Mesendoderm (in vitro differentiated cells): ENCODE results near the gene HRK.
A peak's percentile ranks its signal among the peaks of the same experiment; 100 is the strongest.

Source experiments
- DNase-seq: peaks from one replicate; pipeline ENCODE4 v3.0.0; 2013
- H2AK5ac ChIP-seq: 2 replicates; pipeline ENCODE4 v1.6.1; 2013; ENCODE audit warnings: low read length, inconsistent platforms
- H2BK120ac ChIP-seq: 2 replicates; pipeline ENCODE4 v1.6.1; 2013; ENCODE audit warnings: low read depth, mild to moderate bottlenecking, low read length, moderate library complexity, mixed read lengths
- H2BK15ac ChIP-seq: replicated peaks from 2 replicates; pipeline ENCODE4 v1.6.1; 2013; ENCODE audit warnings: low read depth, mild to moderate bottlenecking, moderate library complexity
- H2BK5ac ChIP-seq: 2 replicates; pipeline ENCODE4 v1.6.1; 2013; ENCODE audit warnings: low read length, inconsistent platforms
- H3K18ac ChIP-seq: 2 replicates; pipeline ENCODE4 v1.6.1; 2013; ENCODE audit warnings: mild to moderate bottlenecking, low read length, mixed read lengths
- H3K23ac ChIP-seq: one replicate; pipeline ENCODE4 v1.6.1; 2013; ENCODE audit warnings: low read length
- H3K27ac ChIP-seq: 2 replicates; pipeline ENCODE4 v1.5.1; 2013; ENCODE audit warnings: low read depth, mild to moderate bottlenecking, inconsistent platforms, low read length, moderate library complexity
- H3K27me3 ChIP-seq: 2 replicates; pipeline ENCODE4 v1.6.1; 2013; ENCODE audit warnings: low read length, control low read depth, mild to moderate bottlenecking, inconsistent platforms; ENCODE audit not compliant: insufficient read depth, poor library complexity
- H3K36me3 ChIP-seq: 2 replicates; pipeline ENCODE4 v1.6.1; 2013; ENCODE audit warnings: low read length, inconsistent platforms; ENCODE audit not compliant: control insufficient read depth, insufficient read depth
- H3K4ac ChIP-seq: one replicate; pipeline ENCODE4 v1.6.1; 2013; ENCODE audit warnings: low read depth, mild to moderate bottlenecking, low read length, moderate library complexity
- H3K4me1 ChIP-seq: 2 replicates; pipeline ENCODE4 v1.6.1; 2013; ENCODE audit warnings: low read depth, low read length, inconsistent platforms; ENCODE audit not compliant: control insufficient read depth
- H3K4me2 ChIP-seq: 2 replicates; pipeline ENCODE4 v1.6.1; 2013; ENCODE audit warnings: low read length
- H3K4me3 ChIP-seq: 2 replicates; pipeline ENCODE4 v1.5.1; 2013; ENCODE audit warnings: mild to moderate bottlenecking, low read length
- H3K56ac ChIP-seq: one replicate; pipeline ENCODE4 v1.6.1; 2013; ENCODE audit warnings: low read length
- H3K79me1 ChIP-seq: 2 replicates; pipeline ENCODE4 v1.6.1; 2013; ENCODE audit warnings: low read length, inconsistent platforms
- H3K79me2 ChIP-seq: 2 replicates; pipeline ENCODE4 v1.6.1; 2013; ENCODE audit warnings: mild to moderate bottlenecking, low read length; ENCODE audit not compliant: control insufficient read depth, insufficient read depth
- H3K9ac ChIP-seq: 2 replicates; pipeline ENCODE4 v1.6.1; 2013; ENCODE audit warnings: low read length, inconsistent platforms
- H4K5ac ChIP-seq: one replicate; pipeline ENCODE4 v1.6.1; 2013; ENCODE audit warnings: low read length
- H4K8ac ChIP-seq: one replicate; pipeline ENCODE4 v1.6.1; 2013; ENCODE audit warnings: low read depth, mild to moderate bottlenecking, control low read depth, low read length, moderate library complexity
- WGBS: extraction: QIAGEN DNeasy Blood & Tissue Kit; methylation state at CpG from one replicate; pipeline ENCODE4 v1.1.7; 2013; ENCODE audit warnings: low lambda C conversion rate, missing lambda C conversion rate; ENCODE audit not compliant: insufficient coverage; ENCODE audit errors: extremely low coverage; 5-methylcytosine and 5-hydroxymethylcytosine counted together

HRK gene

DNA sequence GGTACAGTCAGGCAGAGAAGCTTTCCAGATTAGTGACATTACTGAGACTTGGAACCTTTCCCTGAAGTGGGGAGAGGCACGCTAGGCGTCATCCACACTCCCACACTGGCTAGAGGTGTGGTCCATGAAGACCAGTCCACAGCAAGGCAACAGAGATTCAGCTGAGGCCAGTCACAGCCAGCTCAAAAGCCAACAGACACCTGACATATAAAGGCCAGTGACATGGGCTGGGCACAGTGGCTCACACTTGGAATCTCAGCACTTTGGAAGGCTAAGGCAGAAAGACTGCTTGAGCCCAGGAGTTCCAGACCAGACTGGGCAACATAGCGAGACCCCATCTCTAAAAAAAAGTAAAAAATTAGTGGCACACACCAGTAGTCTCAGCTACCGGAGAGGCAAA, 10.9 kb downstream of the HRK start:
- Histone ChIP-seq H4K8ac (no peak overlapping the region), H3K56ac (no peak overlapping the region), H3K36me3 (no peaks in the 10 kb centered on the region), H2BK5ac (no peak overlapping the region), H3K4me1 (no peaks in the 10 kb centered on the region), H3K4ac (no peak overlapping the region), H3K4me2 (no peak overlapping the region), H3K79me2 (no peaks in the 10 kb centered on the region), H2AK5ac (no peak overlapping the region), H3K79me1 (no peaks in the 10 kb centered on the region), H3K18ac (no peak overlapping the region), H3K9ac (no peak overlapping the region), H3K27me3 (no peaks in the 10 kb centered on the region), H2BK120ac (no peak overlapping the region), H3K27ac (no peak overlapping the region), H4K5ac (no peak overlapping the region), H3K23ac (no peak overlapping the region), H2BK15ac (no peak overlapping the region), H3K4me3 (no peak overlapping the region)
- no peak for DNase-seq
- WGBS: no CpG with 5 or more reads among the region's 4 CpGs

DNA sequence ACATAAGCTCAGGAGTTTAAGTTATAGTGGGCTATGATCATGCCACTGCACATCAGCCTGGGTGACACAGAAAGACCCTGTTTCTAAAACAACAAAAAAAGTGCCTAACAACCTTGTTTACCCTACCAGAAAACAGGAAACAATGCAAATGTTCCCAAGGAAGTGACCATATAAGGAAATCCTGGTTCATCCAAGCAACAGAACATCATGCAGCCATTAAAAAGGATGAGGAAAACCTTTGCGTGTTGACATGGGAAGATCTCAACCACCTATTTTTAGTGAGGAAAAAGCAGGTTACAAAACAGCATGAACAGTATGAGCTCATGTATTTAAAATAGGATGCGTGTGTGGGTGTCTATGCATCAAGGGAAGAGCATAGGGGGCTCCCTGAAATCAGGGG, 13.7 kb downstream of the HRK start:
- H3K4me2 ChIP-seq: no peak overlapping the region
- no peak overlapping the region for H3K56ac ChIP-seq
- no peak overlapping the region for H3K27ac ChIP-seq
- no peak overlapping the region for H2BK15ac ChIP-seq
- H3K79me2 ChIP-seq: no peaks in the 10 kb centered on the region
- no peak overlapping the region for H3K4ac ChIP-seq
- H2BK120ac ChIP-seq: no peak overlapping the region
- H3K4me1 ChIP-seq: no peaks in the 10 kb centered on the region
- no peaks in the 10 kb centered on the region for H3K79me1 ChIP-seq
- no peak overlapping the region for H2AK5ac ChIP-seq
- H3K36me3 ChIP-seq: no peaks in the 10 kb centered on the region
- H4K5ac ChIP-seq: no peak overlapping the region
- no peaks in the 10 kb centered on the region for H3K27me3 ChIP-seq
- H3K9ac ChIP-seq: no peak overlapping the region
- DNase-seq: peak; percentile 28
- H4K8ac ChIP-seq: no peak overlapping the region
- H2BK5ac ChIP-seq: no peak overlapping the region
- H3K18ac ChIP-seq: no peak overlapping the region
- no peak overlapping the region for H3K23ac ChIP-seq
- no peak overlapping the region for H3K4me3 ChIP-seq
- WGBS: no CpG with 5 or more reads among the region's 2 CpGs

DNA sequence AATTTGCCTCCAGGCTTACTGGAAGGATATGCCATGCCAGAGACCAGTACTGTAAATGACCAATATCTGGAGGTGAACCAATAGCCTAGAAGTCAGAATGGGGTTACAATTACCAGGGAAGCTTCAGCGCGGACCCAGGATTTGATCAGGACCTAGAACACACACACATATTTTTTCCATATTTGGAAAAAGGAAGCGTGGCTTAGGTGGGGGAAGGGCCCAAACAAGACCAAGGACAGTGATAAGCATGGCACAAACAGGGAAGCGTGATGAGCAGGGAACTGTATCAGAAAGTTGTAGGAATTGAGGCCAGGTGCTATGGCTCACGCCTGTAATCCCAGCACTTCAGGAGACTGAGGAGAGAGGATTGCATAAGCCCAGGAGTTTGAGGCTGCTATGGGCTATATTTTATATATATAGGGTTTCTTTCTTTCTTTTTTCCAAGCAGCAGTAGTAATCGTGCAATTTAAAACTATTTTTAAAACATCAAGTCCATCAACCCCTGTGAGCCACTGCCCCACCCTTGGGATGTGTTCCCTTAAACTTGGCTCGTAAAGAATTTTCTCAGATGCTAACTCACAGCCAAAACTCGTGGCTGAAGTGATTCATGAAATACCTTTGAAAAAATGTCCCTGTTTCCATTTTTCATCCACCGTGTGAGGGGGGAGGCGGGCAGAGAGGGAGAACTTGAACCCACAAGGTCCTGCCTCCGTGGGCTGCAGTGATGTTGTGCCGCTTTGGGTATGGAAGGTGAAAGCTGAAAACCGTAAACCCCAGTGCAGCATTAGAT, 16.7 kb downstream of the HRK start:
- no peaks in the 10 kb centered on the region for H3K79me2 ChIP-seq
- no peaks in the 10 kb centered on the region for H3K4me1 ChIP-seq
- H3K4ac ChIP-seq: no peak overlapping the region
- H3K9ac ChIP-seq: no peak overlapping the region
- H3K23ac ChIP-seq: no peak overlapping the region
- no peak overlapping the region for H4K5ac ChIP-seq
- H3K79me1 ChIP-seq: no peaks in the 10 kb centered on the region
- H2AK5ac ChIP-seq: no peak overlapping the region
- H4K8ac ChIP-seq: no peak overlapping the region
- no peak overlapping the region for H3K4me2 ChIP-seq
- no peaks in the 10 kb centered on the region for H3K27me3 ChIP-seq
- DNase-seq: no peak
- no peak overlapping the region for H3K56ac ChIP-seq
- H2BK120ac ChIP-seq: no peak overlapping the region
- H3K27ac ChIP-seq: no peak overlapping the region
- H3K4me3 ChIP-seq: no peak overlapping the region
- no peak overlapping the region for H3K18ac ChIP-seq
- no CpG with 5 or more reads among the region's 13 CpGs for WGBS
- H2BK5ac ChIP-seq: no peak overlapping the region
- H3K36me3 ChIP-seq: no peaks in the 10 kb centered on the region
- no peak overlapping the region for H2BK15ac ChIP-seq

DNA sequence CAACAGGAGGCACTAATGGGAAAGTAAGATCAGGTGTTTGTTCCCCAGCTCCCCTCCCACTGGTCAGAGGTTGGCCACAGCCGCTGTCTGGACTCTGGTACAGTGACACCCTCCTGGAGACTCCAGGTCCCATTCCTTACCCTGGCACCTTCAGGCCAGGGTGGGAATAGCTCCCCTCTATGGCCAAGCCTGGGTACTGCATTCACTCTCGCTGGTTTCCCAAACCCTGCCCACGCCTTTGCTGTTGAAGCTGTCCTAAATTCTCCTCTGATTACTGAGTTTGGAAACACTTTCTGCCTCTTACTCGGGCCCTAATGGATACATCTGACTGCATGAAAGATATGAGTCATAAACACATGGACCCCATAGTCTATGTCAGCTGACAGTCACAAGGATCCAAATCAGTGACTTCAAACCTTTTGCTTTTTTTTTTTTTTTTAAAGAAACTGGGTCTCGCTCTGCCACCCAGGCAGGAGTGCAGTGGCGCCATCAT, 17.9 kb downstream of the HRK start:
- Histone ChIP-seq H2BK5ac (no peak overlapping the region), H3K36me3 (no peaks in the 10 kb centered on the region), H2BK15ac (no peak overlapping the region), H3K4me3 (no peak overlapping the region), H3K18ac (no peak overlapping the region), H3K27me3 (no peaks in the 10 kb centered on the region), H3K79me2 (no peaks in the 10 kb centered on the region), H3K9ac (no peak overlapping the region), H3K27ac (no peak overlapping the region), H2AK5ac (no peak overlapping the region), H3K79me1 (no peaks in the 10 kb centered on the region), H3K56ac (no peak overlapping the region), H3K23ac (no peak overlapping the region), H2BK120ac (no peak overlapping the region), H3K4me2 (no peak overlapping the region), H3K4ac (no peak overlapping the region), H4K5ac (no peak overlapping the region), H4K8ac (no peak overlapping the region), H3K4me1 (no peaks in the 10 kb centered on the region)
- DNase-seq: peak; percentile 79
- WGBS: no CpG with 5 or more reads among the region's 6 CpGs

DNA sequence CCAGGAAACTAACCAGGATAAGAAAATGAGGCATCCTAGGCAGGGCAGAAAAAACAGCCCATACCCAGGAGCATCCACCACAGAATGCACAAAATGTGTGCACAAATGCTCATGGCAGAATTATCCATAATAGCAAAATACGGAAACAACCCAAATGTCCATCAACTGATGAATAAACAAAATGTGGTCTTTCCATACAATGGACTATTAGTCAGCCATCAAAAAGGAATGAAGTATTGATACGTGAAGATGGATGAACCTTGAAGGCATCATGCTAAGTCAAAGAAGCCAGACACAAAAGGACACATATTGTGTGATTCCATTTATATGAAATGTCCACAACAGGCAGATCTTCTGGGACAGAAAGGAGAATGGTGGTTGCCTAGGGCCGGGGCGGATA, 19.1 kb downstream of the HRK start:
- no peak overlapping the region for H3K4me3 ChIP-seq
- no peaks in the 10 kb centered on the region for H3K36me3 ChIP-seq
- H3K4me1 ChIP-seq: no peaks in the 10 kb centered on the region
- H4K5ac ChIP-seq: no peak overlapping the region
- no peak overlapping the region for H3K9ac ChIP-seq
- H2BK120ac ChIP-seq: no peak overlapping the region
- H4K8ac ChIP-seq: no peak overlapping the region
- DNase-seq: no peak
- H2AK5ac ChIP-seq: no peak overlapping the region
- no peak overlapping the region for H3K23ac ChIP-seq
- no peaks in the 10 kb centered on the region for H3K79me1 ChIP-seq
- H2BK5ac ChIP-seq: no peak overlapping the region
- H3K4ac ChIP-seq: no peak overlapping the region
- no peaks in the 10 kb centered on the region for H3K27me3 ChIP-seq
- no peak overlapping the region for H3K56ac ChIP-seq
- WGBS: no CpG with 5 or more reads among the region's 4 CpGs
- no peak overlapping the region for H3K18ac ChIP-seq
- no peak overlapping the region for H2BK15ac ChIP-seq
- H3K27ac ChIP-seq: no peak overlapping the region
- no peaks in the 10 kb centered on the region for H3K79me2 ChIP-seq
- H3K4me2 ChIP-seq: no peak overlapping the region

DNA sequence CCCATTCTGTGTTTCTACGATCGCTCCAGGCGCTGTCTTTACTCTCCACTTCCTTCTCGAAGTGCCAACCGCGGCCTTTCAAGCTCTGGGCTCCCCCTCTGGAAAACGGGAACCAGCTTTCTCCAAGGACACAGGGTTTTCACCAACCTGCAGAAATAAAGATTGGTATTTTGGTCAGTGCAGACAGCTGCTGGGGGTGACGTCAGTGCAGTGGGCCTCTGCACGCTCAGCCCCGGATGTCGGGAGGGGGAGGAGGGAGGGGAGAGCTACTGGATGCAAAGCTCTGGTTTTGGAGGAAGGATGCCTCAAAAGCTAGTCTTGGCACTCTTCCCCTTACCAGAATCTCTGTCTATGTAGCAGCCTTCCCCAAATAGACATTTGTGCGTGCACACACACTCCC, 19.9 kb downstream of the HRK start:
- H3K4me2 ChIP-seq: no peak overlapping the region
- H3K27ac ChIP-seq: no peak overlapping the region

More for the DNA sequence above, 19.9 kb downstream of the HRK start:
- peak; percentile 31 for DNase-seq
- H4K5ac ChIP-seq: no peak overlapping the region
- H3K27me3 ChIP-seq: no peaks in the 10 kb centered on the region
- H3K56ac ChIP-seq: no peak overlapping the region
- no peaks in the 10 kb centered on the region for H3K4me1 ChIP-seq
- H3K18ac ChIP-seq: no peak overlapping the region
- H2BK15ac ChIP-seq: no peak overlapping the region
- no peak overlapping the region for H3K4me3 ChIP-seq
- H3K9ac ChIP-seq: no peak overlapping the region
- H2BK120ac ChIP-seq: no peak overlapping the region
- no peak overlapping the region for H2AK5ac ChIP-seq
- no peak overlapping the region for H4K8ac ChIP-seq
- no peaks in the 10 kb centered on the region for H3K79me2 ChIP-seq
- no peak overlapping the region for H3K23ac ChIP-seq
- no peak overlapping the region for H3K4ac ChIP-seq
- no peaks in the 10 kb centered on the region for H3K36me3 ChIP-seq
- no peaks in the 10 kb centered on the region for H3K79me1 ChIP-seq
- WGBS: no CpG with 5 or more reads among the region's 12 CpGs
- no peak overlapping the region for H2BK5ac ChIP-seq
